B cell (primary cell): ENCODE results near the gene SNED1. TPM values are rescaled to one million over a fixed set of nuclear protein-coding genes. Genes with fewer than 3 reads are reported as not detected.

Experiments used
- ATAC-seq: fragments of 200-7000 bp; cut with Tn5 transposase; one replicate; pipeline ENCODE4 v1.10.0; 2021; ENCODE audit warnings: low read depth, mild to moderate bottlenecking, moderate number of reproducible peaks, moderate library complexity
- CTCF ChIA-PET: fragments of 350-600 bp; sonication (Branson Sonifier 250); formaldehyde crosslinking; loops from one replicate; lab custom pipeline; 2021; ENCODE audit warnings: antibody characterized with exemption, inconsistent platforms; lab: Charles Lee
- POLR2A ChIA-PET: fragments of 350-600 bp; sonication (Branson Sonifier 250); formaldehyde crosslinking; loops from one replicate; lab custom pipeline; 2021; ENCODE audit warnings: antibody characterized with exemption; lab: Charles Lee
- DNase-seq: peaks from one replicate; pipeline ENCODE4 v3.0.0; 2013
- H2AFZ ChIP-seq: 2 replicates; pipeline ENCODE4 v1.6.1; 2012; ENCODE audit warnings: mild to moderate bottlenecking, low read depth, low read length; ENCODE audit not compliant: insufficient read depth, poor library complexity, severe bottlenecking
- H3K27ac ChIP-seq, 2 donors: 1 replicate in 1 of 2; 2 replicates in 1 of 2; pipeline ENCODE4 v1.5.1; 2012 to 2013; ENCODE audit warnings: low read length in 2 of 2, mild to moderate bottlenecking in 2 of 2, moderate library complexity in 1 of 2
- H3K27me3 ChIP-seq, 4 experiments: fragments of 200-600 bp in 1 of 4; sonication (generic) in 1 of 4; replicated peaks in 1 of 4; 1 replicate in 2 of 4; 2 replicates in 2 of 4; pipeline versions ENCODE4 v1.6.1 to v1.7.0; 2013 to 2016; ENCODE audit warnings: low read length in 3 of 4, mild to moderate bottlenecking in 2 of 4, mixed read lengths in 1 of 4, moderate library complexity in 1 of 4; ENCODE audit not compliant: insufficient read depth in 4 of 4, control insufficient read depth in 3 of 4; ENCODE audit errors: control extremely low read depth in 1 of 4
- H3K36me3 ChIP-seq, 2 experiments: replicated peaks in 1 of 2; 1 replicate in 1 of 2; 2 replicates in 1 of 2; pipeline versions ENCODE4 v1.6.1 to v1.7.1; 2013; ENCODE audit warnings: low read length in 1 of 2; ENCODE audit not compliant: insufficient read depth in 2 of 2, control insufficient read depth in 1 of 2; ENCODE audit errors: control extremely low read depth in 1 of 2, extremely low read depth in 1 of 2
- H3K4me1 ChIP-seq, 2 donors: fragments of 200-600 bp in 1 of 2; sonication (generic) in 1 of 2; 1 replicate in 1 of 2; 2 replicates in 1 of 2; pipeline versions ENCODE4 v1.5.1 to v1.6.1; 2013 to 2017; ENCODE audit warnings: low read length in 2 of 2; ENCODE audit not compliant: control insufficient read depth in 2 of 2, insufficient read depth in 2 of 2
- H3K4me2 ChIP-seq: replicated peaks from 2 replicates; pipeline ENCODE3; 2012; ENCODE audit warnings: mild to moderate bottlenecking, low read depth, low read length; ENCODE audit not compliant: poor library complexity, severe bottlenecking
- H3K4me3 ChIP-seq, 5 experiments: fragments of 200-600 bp in 1 of 5; sonication (generic) in 1 of 5; 1 replicate in 3 of 5; 2 replicates in 2 of 5; pipeline versions ENCODE4 v1.5.1 to v1.7.0; 2011 to 2016; ENCODE audit warnings: low read length in 4 of 5, mild to moderate bottlenecking in 4 of 5, low read depth in 2 of 5, control low read depth in 1 of 5, moderate library complexity in 1 of 5; ENCODE audit not compliant: insufficient read depth in 1 of 5; ENCODE audit errors: control extremely low read depth in 1 of 5, extremely low read depth in 1 of 5
- H3K79me2 ChIP-seq: fragments of 200-600 bp; sonication (generic); one replicate; pipeline ENCODE4 v1.6.0; 2016; ENCODE audit warnings: low read length; ENCODE audit not compliant: control insufficient read depth, insufficient read depth
- H3K9ac ChIP-seq: fragments of 200-600 bp; sonication (generic); 2 replicates; pipeline ENCODE4 v1.6.1; 2017; ENCODE audit warnings: mild to moderate bottlenecking, low read length, moderate library complexity
- H3K9me3 ChIP-seq, 3 donors: one replicate each; pipeline versions ENCODE4 v1.6.1 to v1.7.1; 2013; ENCODE audit warnings: low read length in 2 of 3; ENCODE audit not compliant: control insufficient read depth in 2 of 3, insufficient read depth in 1 of 3; ENCODE audit errors: control extremely low read depth in 1 of 3
- H4K20me1 ChIP-seq: 2 replicates; pipeline ENCODE4 v1.6.0; 2012; ENCODE audit warnings: mild to moderate bottlenecking, low read length; ENCODE audit not compliant: insufficient read depth, control insufficient read depth, poor library complexity, severe bottlenecking
- H3K27ac Mint-ChIP-seq: one replicate; pipeline ENCODE4 v1.8.0; 2021; ENCODE audit warnings: mixed read lengths
- H3K27me3 Mint-ChIP-seq: one replicate; pipeline ENCODE4 v1.8.0; 2021; ENCODE audit warnings: mixed read lengths
- H3K4me1 Mint-ChIP-seq: one replicate; pipeline ENCODE4 v1.8.0; 2021; ENCODE audit warnings: mixed read lengths
- H3K4me3 Mint-ChIP-seq: one replicate; pipeline ENCODE4 v1.8.0; 2021; ENCODE audit warnings: mixed read lengths
- H3K9me3 Mint-ChIP-seq: one replicate; pipeline ENCODE4 v1.8.0; 2022; ENCODE audit warnings: mixed read lengths; ENCODE audit not compliant: insufficient read depth
- EZH2 ChIP-seq: IDR thresholded peaks from 2 replicates; pipeline ENCODE4 v1.6.1; 2012; ENCODE audit warnings: borderline replicate concordance, low read depth, mild to moderate bottlenecking, moderate library complexity, low read length; ENCODE audit not compliant: insufficient read depth, poor library complexity, severe bottlenecking
- WGBS: methylation state at CpG from one replicate; pipeline ENCODE4 v1.1.5; 2013; ENCODE audit warnings: missing lambda C conversion rate; ENCODE audit not compliant: insufficient coverage; 5-methylcytosine and 5-hydroxymethylcytosine counted together
- intact Hi-C: fragments of 100-400 bp; cut with micrococcal nuclease; formaldehyde crosslinking; loops from one replicate; pipeline ENCODE4 v1.10.0; 2022
- polyA plus RNA-seq: library from polyadenylated mRNA; depleted of rRNA; stranded (reverse); fragments of >200 nt; gene quantifications from 2 replicates; pipeline ENCODE4 v1.2.3, GENCODE V29; 2012
- total RNA-seq, 2 donors: library from RNA; stranded (reverse); fragments of 120-200 nt in 1 of 2; gene quantifications; 1 replicate in 1 of 2; 2 replicates in 1 of 2; pipeline versions ENCODE4 v1.2.3 to v1.2.4, GENCODE V29; 2013 to 2022
- TF ChIP-seq, protein P1 (sequence below): fragments of 200-600 bp; IDR thresholded peaks from one replicate; pipeline ENCODE4 v1.8.0; 2022; ENCODE audit warnings: antibody characterized with exemption, mild to moderate bottlenecking

SNED1 gene
- total and polyA plus RNA-seq, 2 donors (not counting 1 experiment from before 2014, with no cell fraction given), result 25.5 to 336 TPM

DNA sequence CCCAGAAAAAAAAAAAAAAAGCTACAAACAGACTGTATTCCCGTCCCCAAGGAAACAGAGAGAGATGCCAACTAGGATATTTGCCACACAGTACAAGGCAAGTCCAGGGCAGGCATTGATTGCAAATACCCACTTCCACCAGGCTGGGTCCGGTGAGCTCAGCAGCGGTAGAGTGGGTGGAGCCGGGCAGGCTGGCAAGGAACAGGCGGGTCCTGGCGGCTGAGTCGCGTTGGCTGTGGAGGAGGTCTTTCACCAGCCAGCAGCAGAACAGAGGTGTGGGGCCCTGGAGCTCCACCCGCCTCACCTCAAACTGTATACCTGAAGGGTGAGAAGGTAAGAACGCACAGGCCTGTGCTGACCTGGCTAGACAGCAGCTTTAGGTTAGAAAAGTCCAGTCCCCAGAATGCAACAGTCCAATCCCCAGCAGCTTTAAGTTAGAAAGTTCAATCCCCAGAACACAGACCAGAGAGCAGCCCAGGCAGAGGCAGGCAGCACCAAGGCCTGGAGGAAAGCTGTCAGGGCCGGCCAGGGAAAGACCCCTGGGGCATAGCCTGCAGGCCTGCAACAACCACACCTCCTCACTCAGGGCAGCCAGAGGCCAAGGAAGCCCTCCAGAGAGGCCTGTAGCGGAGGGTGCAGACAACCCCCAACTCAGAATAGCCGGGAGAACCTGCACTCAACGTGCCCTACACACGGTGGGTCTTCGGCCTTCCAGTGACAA is 125.6 kb downstream of the SNED1 start:
- Histone ChIP-seq H3K27ac (no peak overlapping the region), H3K9me3 (peaks cover 0 to 7% (median 1%) of the 10 kb centered on the region in 3 donors), H4K20me1 (no peaks in the 10 kb centered on the region), H3K4me2 (no peak overlapping the region), H3K9ac (no peak overlapping the region), H3K4me1 (peaks cover 33 to 48% of the 10 kb centered on the region in 2 donors), H2AFZ (no peak overlapping the region), H3K79me2 (peaks cover 4% of the 10 kb centered on the region), H3K27me3 (no peaks in the 10 kb centered on the region), H3K4me3 (no peak overlapping the region), H3K36me3 (peaks cover 5 to 27% of the 10 kb centered on the region in 2 experiments)
- H3K27ac Mint-ChIP-seq, result peak overlapping the region; percentile 84
- ATAC-seq (no peak), DNase-seq (no peak)
- no peak for TF ChIP-seq EZH2
- TF ChIP-seq, protein P1, sequence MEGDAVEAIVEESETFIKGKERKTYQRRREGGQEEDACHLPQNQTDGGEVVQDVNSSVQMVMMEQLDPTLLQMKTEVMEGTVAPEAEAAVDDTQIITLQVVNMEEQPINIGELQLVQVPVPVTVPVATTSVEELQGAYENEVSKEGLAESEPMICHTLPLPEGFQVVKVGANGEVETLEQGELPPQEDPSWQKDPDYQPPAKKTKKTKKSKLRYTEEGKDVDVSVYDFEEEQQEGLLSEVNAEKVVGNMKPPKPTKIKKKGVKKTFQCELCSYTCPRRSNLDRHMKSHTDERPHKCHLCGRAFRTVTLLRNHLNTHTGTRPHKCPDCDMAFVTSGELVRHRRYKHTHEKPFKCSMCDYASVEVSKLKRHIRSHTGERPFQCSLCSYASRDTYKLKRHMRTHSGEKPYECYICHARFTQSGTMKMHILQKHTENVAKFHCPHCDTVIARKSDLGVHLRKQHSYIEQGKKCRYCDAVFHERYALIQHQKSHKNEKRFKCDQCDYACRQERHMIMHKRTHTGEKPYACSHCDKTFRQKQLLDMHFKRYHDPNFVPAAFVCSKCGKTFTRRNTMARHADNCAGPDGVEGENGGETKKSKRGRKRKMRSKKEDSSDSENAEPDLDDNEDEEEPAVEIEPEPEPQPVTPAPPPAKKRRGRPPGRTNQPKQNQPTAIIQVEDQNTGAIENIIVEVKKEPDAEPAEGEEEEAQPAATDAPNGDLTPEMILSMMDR, result no peak
- 92% methylated on average over 9 of the region's 16 CpGs for WGBS
- intact Hi-C loops, result no loop called here
- H3K4me3 Mint-ChIP-seq, result peak overlapping the region; percentile 52
- ChIA-PET CTCF (interaction anchor here (0.5 to 2.0 kb wide), 4 partner anchors 27 to 754 kb away, joined by 3 to 6 read pairs (median 4); partner anchors contain the start of gene PPP1R7), POLR2A (interaction anchor here (0.6 to 1.6 kb wide), 4 partner anchors 12 to 25 kb away, joined by 3 to 7 read pairs (median 4); partner anchors contain the start of genes MTERF4 and PASK)
- no peaks in the 10 kb centered on the region for H3K27me3 Mint-ChIP-seq
- H3K9me3 Mint-ChIP-seq, result no peaks in the 10 kb centered on the region
- peaks cover 42% of the 10 kb centered on the region for H3K4me1 Mint-ChIP-seq

DNA sequence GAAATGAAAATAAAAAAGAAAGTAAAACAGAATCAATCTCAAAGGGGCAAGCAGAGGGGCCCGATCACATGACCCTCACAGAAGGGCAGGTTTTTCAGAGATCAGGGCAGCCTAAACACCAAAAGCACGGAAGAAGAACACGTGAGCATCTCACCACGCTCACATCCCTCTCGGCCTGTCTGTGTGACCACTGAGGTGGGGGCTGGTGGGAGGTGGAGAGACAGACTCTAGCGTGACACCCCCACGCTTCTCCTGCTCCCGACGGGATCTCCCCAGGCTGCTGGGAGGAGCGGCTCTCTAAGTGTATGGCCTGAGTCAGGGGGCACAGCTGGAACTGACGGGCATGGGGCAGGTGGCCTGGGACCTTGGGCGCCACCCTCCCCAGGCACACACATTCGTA is 127.2 kb downstream of the SNED1 start:
- Mint-ChIP-seq H3K4me3 (peak overlapping the region; percentile 67), H3K27me3 (no peaks in the 10 kb centered on the region), H3K4me1 (peaks cover 53% of the 10 kb centered on the region), H3K9me3 (no peaks in the 10 kb centered on the region), H3K27ac (peak overlapping the region; percentile 99)
- WGBS, result 93% methylated on average over 10 of the region's 13 CpGs
- no peaks in the 10 kb centered on the region for H3K27me3 ChIP-seq
- ChIA-PET POLR2A (interaction anchor here (1.9 kb wide), 1 partner anchor 16 kb away, joined by 9 read pairs; no protein-coding TSS in a partner anchor), CTCF (no interaction called here)
- ATAC-seq, result no peak
- peaks cover 3 to 24% of the 10 kb centered on the region in 2 experiments for H3K36me3 ChIP-seq
- peak overlapping the region in 1 of 5 experiments; percentile 10 for H3K4me3 ChIP-seq
- H3K4me2 ChIP-seq, result peak overlapping the region; percentile 54
- intact Hi-C loops, result loop anchor here (2.0 kb wide), 2 partner anchors 23 to 47 kb away; partner anchors contain the start of gene MTERF4
- H4K20me1 ChIP-seq, result no peaks in the 10 kb centered on the region
- peak; percentile 63 for DNase-seq
- no peak overlapping the region for H2AFZ ChIP-seq
- peak overlapping the region; percentile 94 to 97 for H3K27ac ChIP-seq
- peaks cover 44 to 61% of the 10 kb centered on the region in 2 donors for H3K4me1 ChIP-seq
- no peak overlapping the region for H3K9ac ChIP-seq
- H3K79me2 ChIP-seq, result peaks cover 4% of the 10 kb centered on the region
- TF ChIP-seq EZH2, result no peak
- TF ChIP-seq, protein P1, result no peak
- H3K9me3 ChIP-seq, result peaks cover 0 to 12% (median under 1%) of the 10 kb centered on the region in 3 donors
